NT2/D1 (cell line): ENCODE data around the gene PLEKHG7.

Experiments
- YY1 ChIP-seq: IDR thresholded peaks from 2 replicates; pipeline ENCODE4 v1.6.1; 2011; ENCODE audit not compliant: insufficient read length, insufficient read depth
- ZNF274 ChIP-seq: IDR thresholded peaks from 2 replicates; pipeline ENCODE4 v1.6.1; 2011; ENCODE audit warnings: mild to moderate bottlenecking, low read depth, low read length

DNA sequence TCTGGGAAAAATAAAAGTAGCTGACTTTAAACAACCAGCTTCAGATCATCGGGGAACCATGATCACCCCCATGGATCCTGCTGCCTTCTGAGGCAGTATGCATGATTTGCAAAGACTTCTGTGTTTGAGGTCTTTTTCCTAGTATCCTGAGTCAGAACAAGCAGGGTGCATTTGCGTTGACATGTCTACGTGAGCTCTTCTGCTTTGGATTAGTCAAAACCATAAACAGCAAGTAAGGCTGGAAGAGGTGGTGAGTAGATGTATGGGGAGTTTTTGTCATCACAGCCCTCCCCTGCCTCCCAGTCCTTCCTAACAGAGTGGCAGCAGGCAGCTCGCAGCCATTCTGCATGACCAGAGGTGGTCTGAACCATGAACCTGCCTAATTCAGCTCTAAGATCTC is 24.1 kb downstream of the PLEKHG7 start:
- TF ChIP-seq ZNF274 (no peak), YY1 (no peak)
